ENCODE data around the gene RPL11.

DNA sequence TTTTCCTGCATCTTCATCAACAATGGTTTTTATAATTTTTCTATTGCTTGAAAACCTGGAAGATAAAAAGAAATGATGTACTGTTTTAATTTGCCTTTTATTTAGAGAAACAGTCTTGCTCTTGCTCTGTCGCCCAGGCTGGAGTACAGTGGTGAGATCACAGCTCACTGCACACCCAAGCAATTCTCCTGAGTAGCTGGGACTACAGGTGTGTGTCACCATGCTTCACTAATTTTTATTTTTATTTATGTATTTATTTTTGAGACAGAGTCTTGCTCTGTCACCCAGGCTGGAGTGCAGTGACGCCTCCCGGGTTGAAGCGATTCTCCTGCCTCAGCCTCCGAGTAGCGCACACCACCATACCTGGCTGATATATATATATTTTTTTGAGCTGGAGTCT lies 43.0 kb upstream of the RPL11 start:
- TF ChIP-seq, protein P1, sequence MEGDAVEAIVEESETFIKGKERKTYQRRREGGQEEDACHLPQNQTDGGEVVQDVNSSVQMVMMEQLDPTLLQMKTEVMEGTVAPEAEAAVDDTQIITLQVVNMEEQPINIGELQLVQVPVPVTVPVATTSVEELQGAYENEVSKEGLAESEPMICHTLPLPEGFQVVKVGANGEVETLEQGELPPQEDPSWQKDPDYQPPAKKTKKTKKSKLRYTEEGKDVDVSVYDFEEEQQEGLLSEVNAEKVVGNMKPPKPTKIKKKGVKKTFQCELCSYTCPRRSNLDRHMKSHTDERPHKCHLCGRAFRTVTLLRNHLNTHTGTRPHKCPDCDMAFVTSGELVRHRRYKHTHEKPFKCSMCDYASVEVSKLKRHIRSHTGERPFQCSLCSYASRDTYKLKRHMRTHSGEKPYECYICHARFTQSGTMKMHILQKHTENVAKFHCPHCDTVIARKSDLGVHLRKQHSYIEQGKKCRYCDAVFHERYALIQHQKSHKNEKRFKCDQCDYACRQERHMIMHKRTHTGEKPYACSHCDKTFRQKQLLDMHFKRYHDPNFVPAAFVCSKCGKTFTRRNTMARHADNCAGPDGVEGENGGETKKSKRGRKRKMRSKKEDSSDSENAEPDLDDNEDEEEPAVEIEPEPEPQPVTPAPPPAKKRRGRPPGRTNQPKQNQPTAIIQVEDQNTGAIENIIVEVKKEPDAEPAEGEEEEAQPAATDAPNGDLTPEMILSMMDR (IDR thresholded peaks at IDR 0.05) = no peak
- no peak for TF ChIP-seq EZH2 (IDR thresholded peaks at IDR 0.05)
- no peak for TF ChIP-seq EZH2phosphoT487 (IDR thresholded peaks at IDR 0.05)
